Measurements from ENCODE around the gene BNC2. TPM values are rescaled to one million over a fixed set of nuclear protein-coding genes. Genes with fewer than 3 reads are reported as not detected.

The BNC2 gene
- total and polyA plus RNA-seq, 2 experiments from 2014 or later: 13.8 to 18.5 TPM

- Histone ChIP-seq H3F3A (ENCODE audit: insufficient read depth) (no peaks in the 10 kb centered on the region; the same call in 1 of the 2 replicates), H3K27ac (no peak overlapping the region), H3K79me2 (ENCODE audit: insufficient read depth) (peaks cover 100% of the 10 kb centered on the region), H3K9ac (no peak overlapping the region), H3K4me2 (ENCODE audit: unreplicated experiment) (peak overlapping the region; percentile 2), H3K9me3 (ENCODE audit: low read depth) (no peaks in the 10 kb centered on the region), H3K4me3 (no peak overlapping the region), H3K4me1 (ENCODE audit: insufficient read depth) (peaks cover 12% of the 10 kb centered on the region), H3K36me3 (ENCODE audit: low read depth) (no peaks in the 10 kb centered on the region), H2AFZ (no peak overlapping the region), H3K9me2 (ENCODE audit: insufficient read depth) (no peaks in the 10 kb centered on the region), H4K20me1 (ENCODE audit: insufficient read depth) (no peaks in the 10 kb centered on the region), H3K27me3 (replicated peaks; ENCODE audit: insufficient read depth) (no peaks in the 10 kb centered on the region)
- TF ChIP-seq EZH2 (IDR thresholded peaks at IDR 0.05; ENCODE audit: insufficient read depth, poor library complexity, severe bottlenecking) (no peak), EZH2phosphoT487 (IDR thresholded peaks at IDR 0.05; ENCODE audit: insufficient read depth, low read depth) (no peak)
- peak; percentile 71 for DNase-seq
- WGBS, 2 experiments (ENCODE audit: low coverage in 1 of 2, low lambda C conversion rate in 2 of 2, missing lambda C conversion rate in 2 of 2): 60 to 62% methylated on average over 6 of the region's 6 CpGs
- in situ Hi-C loops (cut with MboI): no loop called here
Measured at GRCh38 chr9:16787724-16788123, 82.7 kb downstream of the BNC2 start.

- no peak for DNase-seq
- Histone ChIP-seq H3K9me2 (ENCODE audit: insufficient read depth) (no peaks in the 10 kb centered on the region), H3K79me2 (ENCODE audit: insufficient read depth) (peaks cover 83% of the 10 kb centered on the region), H3K27me3 (replicated peaks; ENCODE audit: insufficient read depth) (no peaks in the 10 kb centered on the region), H3K9me3 (ENCODE audit: low read depth) (no peaks in the 10 kb centered on the region), H2AFZ (no peak overlapping the region), H3K4me3 (no peak overlapping the region), H3K9ac (no peak overlapping the region), H4K20me1 (ENCODE audit: insufficient read depth) (no peaks in the 10 kb centered on the region), H3K36me3 (ENCODE audit: low read depth) (0 out of 2 replicates have a peak, but pooled peaks cover 6% of the 10 kb centered on the region), H3K27ac (no peak overlapping the region), H3F3A (ENCODE audit: insufficient read depth) (no peaks in the 10 kb centered on the region), H3K4me1 (ENCODE audit: insufficient read depth) (peaks cover 10% of the 10 kb centered on the region), H3K4me2 (ENCODE audit: unreplicated experiment) (no peak overlapping the region)
- TF ChIP-seq EZH2phosphoT487 (IDR thresholded peaks at IDR 0.05; ENCODE audit: insufficient read depth, low read depth) (no peak), EZH2 (IDR thresholded peaks at IDR 0.05; ENCODE audit: insufficient read depth, poor library complexity, severe bottlenecking) (no peak)
- in situ Hi-C loops (cut with MboI): no loop called here
- 98 to 100% methylated on average over 2 of the region's 2 CpGs for WGBS, 2 experiments (ENCODE audit: low coverage in 1 of 2, low lambda C conversion rate in 2 of 2, missing lambda C conversion rate in 2 of 2)
Measured at GRCh38 chr9:16784002-16784401, 86.5 kb downstream of the BNC2 start.

GRCh38 chr9:16782490-16782889 lies 88.0 kb downstream of the BNC2 start:
- peaks cover 5% of the 10 kb centered on the region for H3K4me1 ChIP-seq (ENCODE audit: insufficient read depth)
- no peak overlapping the region for H3K4me3 ChIP-seq
- no peaks in the 10 kb centered on the region; the same call in 1 of the 2 replicates for H3F3A ChIP-seq (ENCODE audit: insufficient read depth)
- in situ Hi-C loops (cut with MboI): no loop called here
- H4K20me1 ChIP-seq (ENCODE audit: insufficient read depth): no peaks in the 10 kb centered on the region
- no peak overlapping the region for H3K4me2 ChIP-seq (ENCODE audit: unreplicated experiment)
- no peak for DNase-seq
- no peak overlapping the region for H3K27ac ChIP-seq
- H3K79me2 ChIP-seq (ENCODE audit: insufficient read depth): peaks cover 82% of the 10 kb centered on the region
- H3K9ac ChIP-seq: no peak overlapping the region
- TF ChIP-seq EZH2phosphoT487 (IDR thresholded peaks at IDR 0.05; ENCODE audit: insufficient read depth, low read depth) (no peak), EZH2 (IDR thresholded peaks at IDR 0.05; ENCODE audit: insufficient read depth, poor library complexity, severe bottlenecking) (no peak)
- 62 to 68% methylated on average over 3 of the region's 3 CpGs for WGBS, 2 experiments (ENCODE audit: low coverage in 1 of 2, low lambda C conversion rate in 2 of 2, missing lambda C conversion rate in 2 of 2)
- H2AFZ ChIP-seq: no peak overlapping the region
- no peaks in the 10 kb centered on the region for H3K9me2 ChIP-seq (ENCODE audit: insufficient read depth)
- 0 out of 2 replicates have a peak, but pooled peaks cover 6% of the 10 kb centered on the region for H3K36me3 ChIP-seq (ENCODE audit: low read depth)
- H3K9me3 ChIP-seq (ENCODE audit: low read depth): no peaks in the 10 kb centered on the region
- H3K27me3 ChIP-seq (replicated peaks; ENCODE audit: insufficient read depth): no peaks in the 10 kb centered on the region

GRCh38 chr9:16775330-16775729 lies 95.1 kb downstream of the BNC2 start:
- Histone ChIP-seq H3F3A (ENCODE audit: insufficient read depth) (no peaks in the 10 kb centered on the region; the same call in 1 of the 2 replicates), H3K9me3 (ENCODE audit: low read depth) (no peaks in the 10 kb centered on the region), H3K4me1 (ENCODE audit: insufficient read depth) (no peaks in the 10 kb centered on the region)

More at GRCh38 chr9:16775330-16775729, 95.1 kb downstream of the BNC2 start:
- no peaks in the 10 kb centered on the region for H3K9me2 ChIP-seq (ENCODE audit: insufficient read depth)
- in situ Hi-C loops (cut with MboI): no loop called here
- H3K36me3 ChIP-seq (ENCODE audit: low read depth): no peaks in the 10 kb centered on the region
- no peaks in the 10 kb centered on the region for H4K20me1 ChIP-seq (ENCODE audit: insufficient read depth)
- H3K4me2 ChIP-seq (ENCODE audit: unreplicated experiment): no peak overlapping the region
- no peak overlapping the region for H3K4me3 ChIP-seq
- no peak overlapping the region for H2AFZ ChIP-seq
- TF ChIP-seq EZH2phosphoT487 (IDR thresholded peaks at IDR 0.05; ENCODE audit: insufficient read depth, low read depth) (no peak), EZH2 (IDR thresholded peaks at IDR 0.05; ENCODE audit: insufficient read depth, poor library complexity, severe bottlenecking) (no peak)
- WGBS, 2 experiments (ENCODE audit: low coverage in 1 of 2, low lambda C conversion rate in 2 of 2, missing lambda C conversion rate in 2 of 2): 96 to 98% methylated on average over 2 of the region's 2 CpGs
- H3K27ac ChIP-seq: no peak overlapping the region
- no peak overlapping the region for H3K9ac ChIP-seq
- DNase-seq: no peak
- peaks cover 75% of the 10 kb centered on the region for H3K79me2 ChIP-seq (ENCODE audit: insufficient read depth)
- no peaks in the 10 kb centered on the region for H3K27me3 ChIP-seq (replicated peaks; ENCODE audit: insufficient read depth)

Data from GM23248 (cell line).